SH-SY5Y (cell line): ENCODE results near the gene FBXL2.

Source experiments
- GATA2 ChIP-seq: IDR thresholded peaks from 2 replicates; pipeline ENCODE4 v1.6.1; 2011; ENCODE audit warnings: mild to moderate bottlenecking, low read depth, low read length
- GATA3 ChIP-seq: IDR thresholded peaks from 2 replicates; pipeline ENCODE4 v1.6.1; 2011; ENCODE audit warnings: low read depth, mild to moderate bottlenecking, low read length, moderate library complexity

GRCh38 chr3:33273628-33274027 is 3.6 kb upstream of the FBXL2 start:
- TF ChIP-seq GATA3 = no peak
- no peak for TF ChIP-seq GATA2
